ENCODE results near the gene PRDM4. TPM values are rescaled to one million over a fixed set of nuclear protein-coding genes. Genes with fewer than 3 reads are reported as not detected.

Gene PRDM4
- total RNA-seq, 1 experiment from 2014 or later: 32.9 TPM

DNA sequence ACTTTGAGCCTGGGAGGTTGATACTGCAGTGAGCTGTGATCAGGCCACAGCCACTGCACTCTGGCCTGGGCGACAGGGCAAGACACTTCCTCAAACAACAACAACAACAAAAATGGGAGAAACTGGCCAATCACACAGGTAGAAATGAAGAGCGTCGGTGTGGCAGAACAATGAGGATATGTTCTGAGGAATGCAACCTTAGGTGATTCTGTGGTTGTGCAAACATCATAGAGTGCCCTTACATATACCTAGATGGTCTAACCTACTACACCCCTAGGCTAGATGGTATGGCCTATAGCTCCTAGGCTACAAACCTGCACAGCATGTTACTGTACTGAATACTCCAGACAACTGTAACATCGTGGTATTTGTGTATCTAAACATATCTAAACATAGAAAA is 3.7 kb upstream of the PRDM4 start:
- intact Hi-C loops (cut with micrococcal nuclease): no loop called here
- Histone ChIP-seq H4K20me1 (ENCODE audit: insufficient read depth) (no peaks in the 10 kb centered on the region), H3K9ac (ENCODE audit: low read length) (no peak overlapping the region), H3K79me2 (ENCODE audit: insufficient read depth, low read length) (peaks cover 10% of the 10 kb centered on the region), H3K9me3 (ENCODE audit: control insufficient read depth in 1 of 2, insufficient read depth in 1 of 2, low read depth in 1 of 2, low read length in 2 of 2) (no peaks in the 10 kb centered on the region), H3K4me1 (ENCODE audit: control insufficient read depth in 1 of 2, insufficient read depth in 2 of 2, low read length in 2 of 2) (peaks cover 3 to 10% of the 10 kb centered on the region in 2 experiments; a peak in 3 of 4 replicates), H3K27ac (ENCODE audit: low read depth, low read length) (no peak overlapping the region), H3K9me2 (ENCODE audit: insufficient read depth) (no peaks in the 10 kb centered on the region), H3K27me3 (ENCODE audit: insufficient read depth, low read length) (no peaks in the 10 kb centered on the region), H2AFZ (ENCODE audit: low read depth, low read length, poor library complexity, severe bottlenecking) (no peak overlapping the region), H3K4me3 (replicated peaks in 1 of 2; ENCODE audit: low read depth in 1 of 2, low read length in 2 of 2) (no peak overlapping the region), H3K4me2 (ENCODE audit: low read length) (no peak overlapping the region), H3K36me3 (ENCODE audit: control insufficient read depth in 1 of 2, insufficient read depth in 2 of 2, low read length in 2 of 2) (no peaks in the 10 kb centered on the region)
- ChIA-PET CTCF (no interaction called here), RAD21 (ENCODE audit: low non-redundant PET in 1 of 2, low total read pairs in 2 of 2, uncharacterized antibody in 2 of 2, unreplicated experiment in 2 of 2) (no interaction called here), POLR2A (no interaction called here)
- TF ChIP-seq ATF3 (IDR thresholded peaks at IDR 0.05) (no peak), EGR1 (IDR thresholded peaks at IDR 0.05; ENCODE audit: low read depth) (no peak), SIN3A (IDR thresholded peaks at IDR 0.05; ENCODE audit: low read depth) (no peak), REST (IDR thresholded peaks at IDR 0.05; ENCODE audit: low read depth) (no peak), ZNF274 (IDR thresholded peaks at IDR 0.05; ENCODE audit: low read depth, low read length) (no peak), ZFX (IDR thresholded peaks at IDR 0.05) (no peak), EZH2phosphoT487 (IDR thresholded peaks at IDR 0.05; ENCODE audit: borderline replicate concordance) (no peak), FOSL1 (IDR thresholded peaks at IDR 0.05; ENCODE audit: low read depth) (no peak), POLR2AphosphoS5 (IDR thresholded peaks at IDR 0.05; ENCODE audit: low read depth, low read length) (no peak), CTCF (IDR thresholded peaks at IDR 0.05 in 2 of 3, conservative IDR thresholded peaks at IDR 0.05 in 1 of 3; ENCODE audit: borderline replicate concordance in 1 of 3, insufficient read depth in 1 of 3, low read depth in 2 of 3, low read length in 2 of 3) (no peak), CBX3 (IDR thresholded peaks at IDR 0.05; ENCODE audit: low read depth) (no peak), RAD21 (IDR thresholded peaks at IDR 0.05; ENCODE audit: low read depth) (no peak), MAX (IDR thresholded peaks at IDR 0.05) (no peak), SP1 (IDR thresholded peaks at IDR 0.05; ENCODE audit: low read depth) (no peak), POLR2A (IDR thresholded peaks at IDR 0.05; ENCODE audit: borderline replicate concordance, extremely low read depth, insufficient read depth, insufficient read length) (no peak), TCF7L2 (IDR thresholded peaks at IDR 0.05; ENCODE audit: borderline replicate concordance, extremely low read depth, insufficient read depth, insufficient read length) (no peak), EZH2 (IDR thresholded peaks at IDR 0.05) (no peak), ELF1 (IDR thresholded peaks at IDR 0.05; ENCODE audit: borderline replicate concordance, low read depth) (no peak), ZBTB33 (IDR thresholded peaks at IDR 0.05; ENCODE audit: extremely low read depth, insufficient replicate concordance, low read length) (no peak), JUND (IDR thresholded peaks at IDR 0.05) (no peak)
- DNase-seq (ENCODE audit: low read depth, low spot score) (no peak), ATAC-seq (no peak)
- BruUV-seq (replicated peaks): no TSS peak
